Measurements from ENCODE around the gene ALPG.
"Not testable (repeated sequence)": the region's sequence is repeated elsewhere in the genome, so short reads cannot be mapped to it uniquely, and the experiment has no call there.

- TF ChIP-seq POLR2AphosphoS5 (IDR thresholded peaks at IDR 0.05; ENCODE audit: low read depth, low read length); CTCF (IDR thresholded peaks at IDR 0.05 in 2 of 3, conservative IDR thresholded peaks at IDR 0.05 in 1 of 3; ENCODE audit: borderline replicate concordance in 1 of 3, insufficient read depth in 1 of 3, low read depth in 2 of 3, low read length in 2 of 3); ELF1 (IDR thresholded peaks at IDR 0.05; ENCODE audit: borderline replicate concordance, low read depth); EZH2 (IDR thresholded peaks at IDR 0.05); MAX (IDR thresholded peaks at IDR 0.05); POLR2A (IDR thresholded peaks at IDR 0.05; ENCODE audit: borderline replicate concordance, extremely low read depth, insufficient read depth, insufficient read length): not testable (repeated sequence)
Measured at GRCh38 chr2:232394431-232394830, 12.2 kb upstream of the ALPG start.

Data from HCT116 (cell line).